H9 (cell line): ENCODE measurements around the gene SNAP47. TPM values are rescaled to one million over a fixed set of nuclear protein-coding genes. Genes with fewer than 3 reads are reported as not detected.

ENCODE experiments used
- DNase-seq: peaks from one replicate; pipeline ENCODE4 v3.0.0-alpha.2; 2017
- H2AFZ ChIP-seq: one replicate; pipeline ENCODE4 v1.6.1; 2013; ENCODE audit warnings: mild to moderate bottlenecking, low read length, control low read depth, moderate library complexity
- H2AK5ac ChIP-seq: 2 replicates; pipeline ENCODE4 v1.6.1; 2013; ENCODE audit warnings: low read length, control low read depth, mixed read lengths; ENCODE audit not compliant: insufficient read length
- H2BK120ac ChIP-seq: one replicate; pipeline ENCODE4 v1.6.1; 2013; ENCODE audit warnings: low read depth, mild to moderate bottlenecking, low read length, control low read depth, inconsistent platforms; ENCODE audit not compliant: poor library complexity, severe bottlenecking
- H2BK12ac ChIP-seq: 2 replicates; pipeline ENCODE4 v1.6.1; 2013; ENCODE audit warnings: low read length, control low read depth, mixed read lengths, low read depth; ENCODE audit not compliant: insufficient read length
- H2BK15ac ChIP-seq: 2 replicates; pipeline ENCODE4 v1.6.1; 2013; ENCODE audit warnings: low read depth, low read length, control low read depth
- H2BK20ac ChIP-seq: one replicate; pipeline ENCODE4 v1.6.1; 2013; ENCODE audit warnings: low read depth, mild to moderate bottlenecking, low read length, control low read depth, inconsistent platforms; ENCODE audit not compliant: poor library complexity, severe bottlenecking
- H2BK5ac ChIP-seq: 2 replicates; pipeline ENCODE4 v1.6.1; 2013; ENCODE audit warnings: low read length, control low read depth, mixed read lengths; ENCODE audit not compliant: insufficient read length
- H3K14ac ChIP-seq: 2 replicates; pipeline ENCODE4 v1.6.1; 2013; ENCODE audit warnings: low read length, control low read depth; ENCODE audit not compliant: insufficient read depth
- H3K18ac ChIP-seq: 2 replicates; pipeline ENCODE4 v1.6.1; 2013; ENCODE audit warnings: low read depth, mild to moderate bottlenecking, mixed read lengths, low read length, control low read depth; ENCODE audit not compliant: insufficient read length
- H3K23ac ChIP-seq: 2 replicates; pipeline ENCODE4 v1.6.1; 2013; ENCODE audit warnings: low read length, control low read depth, mixed read lengths, low read depth; ENCODE audit not compliant: insufficient read length
- H3K23me2 ChIP-seq: 2 replicates; pipeline ENCODE4 v1.6.1; 2013; ENCODE audit warnings: low read depth, mild to moderate bottlenecking, mixed read lengths, low read length, control low read depth; ENCODE audit not compliant: insufficient read length, poor library complexity, severe bottlenecking
- H3K27ac ChIP-seq: 2 replicates; pipeline ENCODE4 v1.5.1; 2013; ENCODE audit warnings: low read length, control low read depth, mixed read lengths, low read depth; ENCODE audit not compliant: insufficient read length
- H3K27me3 ChIP-seq: 2 replicates; pipeline ENCODE4 v1.6.1; 2013; ENCODE audit warnings: low read length, control low read depth, inconsistent platforms; ENCODE audit not compliant: insufficient read depth
- H3K4ac ChIP-seq: 2 replicates; pipeline ENCODE4 v1.6.1; 2013; ENCODE audit warnings: low read depth, mild to moderate bottlenecking, control low read depth, inconsistent platforms, low read length, moderate library complexity
- H3K4me1 ChIP-seq: 2 replicates; pipeline ENCODE4 v1.6.1; 2013; ENCODE audit warnings: low read length, control low read depth, inconsistent platforms; ENCODE audit not compliant: insufficient read depth
- H3K4me2 ChIP-seq: 2 replicates; pipeline ENCODE4 v1.6.1; 2013; ENCODE audit warnings: low read length, control low read depth, mixed read lengths; ENCODE audit not compliant: insufficient read length, insufficient read depth
- H3K56ac ChIP-seq: 2 replicates; pipeline ENCODE4 v1.6.1; 2013; ENCODE audit warnings: low read depth, mild to moderate bottlenecking, mixed read lengths, low read length, control low read depth; ENCODE audit not compliant: insufficient read length
- H3K79me1 ChIP-seq: 2 replicates; pipeline ENCODE4 v1.6.1; 2013; ENCODE audit warnings: low read depth, mild to moderate bottlenecking, moderate library complexity, low read length, control low read depth, inconsistent platforms; ENCODE audit not compliant: insufficient read depth, poor library complexity, severe bottlenecking
- H3K79me2 ChIP-seq: 2 replicates; pipeline ENCODE4 v1.6.1; 2013; ENCODE audit warnings: low read length, control low read depth, inconsistent platforms; ENCODE audit not compliant: insufficient read depth
- H3K9ac ChIP-seq: 2 replicates; pipeline ENCODE4 v1.6.1; 2013; ENCODE audit warnings: low read length, control low read depth, mixed read lengths; ENCODE audit not compliant: insufficient read length; ENCODE audit errors: extremely low read depth
- H3K9me3 ChIP-seq: one replicate; pipeline ENCODE4 v1.6.1; 2013; ENCODE audit warnings: low read depth, low read length, inconsistent platforms; ENCODE audit not compliant: control insufficient read depth
- H3T11ph ChIP-seq: one replicate; pipeline ENCODE4 v1.6.1; 2013; ENCODE audit warnings: mild to moderate bottlenecking, low read length, control low read depth, inconsistent platforms
- H4K20me1 ChIP-seq: one replicate; pipeline ENCODE4 v1.6.1; 2013; ENCODE audit not compliant: control insufficient read depth, insufficient read length, insufficient read depth
- H4K5ac ChIP-seq: 2 replicates; pipeline ENCODE4 v1.6.1; 2013; ENCODE audit warnings: low read depth, mild to moderate bottlenecking, mixed read lengths, low read length, control low read depth; ENCODE audit not compliant: insufficient read length
- H4K8ac ChIP-seq: replicated peaks from 2 replicates; pipeline ENCODE4 v1.6.1; 2013; ENCODE audit warnings: low read length, control low read depth, mixed read lengths, low read depth; ENCODE audit not compliant: insufficient read length
- H4K91ac ChIP-seq: 2 replicates; pipeline ENCODE4 v1.6.1; 2013; ENCODE audit warnings: low read depth, mild to moderate bottlenecking, moderate library complexity, mixed read lengths, low read length, control low read depth; ENCODE audit not compliant: insufficient read length
- H3K27ac Mint-ChIP-seq, 3 experiments: 2 replicates in 2 of 3; 3 replicates in 1 of 3; pipeline ENCODE4 v1.8.0; 2020 to 2021; ENCODE audit warnings: mixed read lengths in 3 of 3, mild to moderate bottlenecking in 1 of 3, moderate library complexity in 1 of 3
- H3K27me3 Mint-ChIP-seq: 2 replicates; pipeline ENCODE4 v1.8.0; 2021; ENCODE audit warnings: low read depth, mild to moderate bottlenecking, moderate library complexity, mixed read lengths
- H3K36me3 Mint-ChIP-seq, 3 experiments: 2 replicates in 2 of 3; 3 replicates in 1 of 3; pipeline ENCODE4 v1.8.0; 2020 to 2021; ENCODE audit warnings: low read depth in 3 of 3, mixed read lengths in 3 of 3; ENCODE audit not compliant: insufficient read depth in 1 of 3
- H3K4me1 Mint-ChIP-seq, 2 experiments: 2 replicates each; pipeline ENCODE4 v1.8.0; 2020; ENCODE audit warnings: mixed read lengths in 2 of 2
- H3K4me3 Mint-ChIP-seq, 2 experiments: 2 replicates in 1 of 2; 3 replicates in 1 of 2; pipeline ENCODE4 v1.8.0; 2020 to 2021; ENCODE audit warnings: mild to moderate bottlenecking in 2 of 2, mixed read lengths in 2 of 2, moderate library complexity in 1 of 2
- H3K9me3 Mint-ChIP-seq, 2 experiments: 2 replicates in 1 of 2; 3 replicates in 1 of 2; pipeline ENCODE4 v1.8.0; 2020; ENCODE audit warnings: mild to moderate bottlenecking in 2 of 2, mixed read lengths in 2 of 2, moderate library complexity in 1 of 2
- CTCF ChIP-seq: fragments of 200-600 bp; sonication (generic); conservative IDR thresholded peaks from 3 replicates; pipeline ENCODE4 v1.8.0; 2021; ENCODE audit warnings: antibody characterized with exemption, mild to moderate bottlenecking
- WGBS: extraction: QIAGEN DNeasy Blood & Tissue Kit; methylation state at CpG from one replicate; pipeline ENCODE4 v1.1.7; 2013; ENCODE audit warnings: missing lambda C conversion rate, low lambda C conversion rate, mixed read lengths; ENCODE audit not compliant: insufficient read length; ENCODE audit errors: extremely low coverage; 5-methylcytosine and 5-hydroxymethylcytosine counted together
- total RNA-seq: library from RNA; stranded (reverse); gene quantifications from 2 replicates; pipeline ENCODE4 v1.2.1, GENCODE V29; 2021

The SNAP47 gene
- total RNA-seq, 1 experiment from 2014 or later: 44.1 TPM

DNA sequence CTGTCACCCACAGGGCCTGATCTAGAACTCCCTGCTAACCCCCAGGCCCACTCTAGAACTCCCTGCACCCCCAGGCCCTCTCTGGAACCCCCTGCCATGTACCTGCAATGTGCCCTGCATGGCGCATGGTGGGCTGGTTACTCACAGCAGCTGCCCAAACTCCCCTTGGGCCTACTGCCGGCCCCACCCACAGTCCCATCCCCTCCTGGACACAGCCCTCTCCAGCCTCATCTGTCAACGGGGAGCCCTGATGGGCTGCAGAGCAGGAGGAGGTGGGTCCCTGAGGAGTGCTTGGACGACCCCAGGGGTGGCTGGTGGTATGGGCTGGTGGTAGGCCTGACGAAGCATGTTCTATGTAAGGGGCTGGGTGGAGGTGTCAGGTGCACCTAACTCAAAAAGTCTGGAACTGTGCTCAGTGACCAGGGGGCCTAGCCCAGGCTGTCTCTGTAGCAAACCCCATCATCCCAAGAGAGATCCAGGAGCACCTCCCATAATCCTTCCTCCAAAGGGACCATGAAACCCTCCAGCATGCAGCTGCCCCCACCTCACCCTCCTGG, 61.2 kb downstream of the SNAP47 start:
- no peak overlapping the region for H4K5ac ChIP-seq
- WGBS: no CpG with 5 or more reads among the region's 5 CpGs

More for the DNA sequence above, 61.2 kb downstream of the SNAP47 start:
- Histone ChIP-seq H3K27me3 (no peaks in the 10 kb centered on the region), H4K20me1 (no peaks in the 10 kb centered on the region), H3K14ac (no peak overlapping the region), H3K4ac (no peak overlapping the region), H2BK15ac (no peak overlapping the region), H3K18ac (no peak overlapping the region), H3K27ac (no peak overlapping the region), H2BK5ac (no peak overlapping the region), H2AFZ (no peak overlapping the region), H3K79me2 (no peaks in the 10 kb centered on the region), H4K91ac (no peak overlapping the region), H2BK12ac (no peak overlapping the region), H3K23me2 (no peaks in the 10 kb centered on the region), H3K79me1 (no peaks in the 10 kb centered on the region), H2AK5ac (no peak overlapping the region), H3K4me1 (no peaks in the 10 kb centered on the region), H3K56ac (no peak overlapping the region), H2BK120ac (no peak overlapping the region), H3K9me3 (no peaks in the 10 kb centered on the region), H3K9ac (no peak overlapping the region), H4K8ac (no peak overlapping the region), H3T11ph (no peak overlapping the region), H3K4me2 (no peak overlapping the region), H2BK20ac (no peak overlapping the region), H3K23ac (no peak overlapping the region)
- Mint-ChIP-seq H3K4me1 (peaks cover 8 to 24% of the 10 kb centered on the region in 2 experiments), H3K27me3 (peaks cover 23% of the 10 kb centered on the region), H3K36me3 (no peaks in the 10 kb centered on the region), H3K4me3 (no peak overlapping the region), H3K9me3 (no peaks in the 10 kb centered on the region), H3K27ac (no peak overlapping the region)
- DNase-seq: no peak
- TF ChIP-seq CTCF: no peak
